CD4-positive, alpha-beta memory T cell (primary cell): ENCODE data around the gene KRT84. TPM values are rescaled to one million over a fixed set of nuclear protein-coding genes. Genes with fewer than 3 reads are reported as not detected.

Experiments used
- CTCF ChIA-PET: fragments of 350-600 bp; sonication (Branson Sonifier 250); formaldehyde crosslinking; loops from one replicate; lab custom pipeline; 2021; ENCODE audit warnings: inconsistent platforms; ENCODE audit not compliant: partially characterized antibody; lab: Charles Lee
- POLR2A ChIA-PET: fragments of 350-600 bp; sonication (Branson Sonifier 250); formaldehyde crosslinking; loops from one replicate; lab custom pipeline; 2021; ENCODE audit not compliant: partially characterized antibody; lab: Charles Lee
- DNase-seq, 5 donors: peaks; one replicate each; pipeline versions ENCODE4 v3.0.0 to v3.0.0-alpha.2; 2020 to 2022; ENCODE audit warnings: mixed read lengths in 1 of 5
- H3K27ac ChIP-seq: one replicate; pipeline ENCODE4 v1.7.0; 2013; ENCODE audit warnings: low read depth, low read length
- H3K27me3 ChIP-seq: 2 replicates; pipeline ENCODE4 v1.7.0; 2013; ENCODE audit warnings: mild to moderate bottlenecking, low read length, moderate library complexity; ENCODE audit not compliant: insufficient read depth
- H3K36me3 ChIP-seq: 2 replicates; pipeline ENCODE4 v1.7.0; 2013; ENCODE audit warnings: mild to moderate bottlenecking, low read length, moderate library complexity; ENCODE audit not compliant: insufficient read depth
- H3K4me1 ChIP-seq: 2 replicates; pipeline ENCODE4 v1.7.0; 2013; ENCODE audit warnings: mild to moderate bottlenecking, low read length, moderate library complexity; ENCODE audit not compliant: insufficient read depth
- H3K4me3 ChIP-seq, 2 donors: one replicate each; pipeline ENCODE4 v1.7.0; 2013; ENCODE audit warnings: low read length in 2 of 2, mild to moderate bottlenecking in 1 of 2
- H3K9me3 ChIP-seq, 2 donors: one replicate each; pipeline ENCODE4 v1.7.0; 2013; ENCODE audit warnings: low read length in 2 of 2, control low read depth in 1 of 2; ENCODE audit not compliant: control insufficient read depth in 1 of 2
- H3K27ac Mint-ChIP-seq, 7 donors: one replicate each; pipeline ENCODE4 v1.8.0; 2020 to 2021; ENCODE audit warnings: mixed read lengths in 7 of 7, mild to moderate bottlenecking in 6 of 7, inconsistent platforms in 3 of 7, moderate library complexity in 3 of 7
- H3K27me3 Mint-ChIP-seq, 2 donors: one replicate each; pipeline ENCODE4 v1.8.0; 2020 to 2021; ENCODE audit warnings: mixed read lengths in 2 of 2
- H3K36me3 Mint-ChIP-seq, 2 donors: one replicate each; pipeline ENCODE4 v1.8.0; 2020 to 2021; ENCODE audit warnings: mixed read lengths in 2 of 2, inconsistent platforms in 1 of 2, mild to moderate bottlenecking in 1 of 2
- H3K4me1 Mint-ChIP-seq, 4 donors: one replicate each; pipeline ENCODE4 v1.8.0; 2020 to 2021; ENCODE audit warnings: mixed read lengths in 4 of 4, mild to moderate bottlenecking in 1 of 4
- H3K4me3 Mint-ChIP-seq, 8 donors: one replicate each; pipeline ENCODE4 v1.8.0; 2020 to 2021; ENCODE audit warnings: mixed read lengths in 8 of 8, mild to moderate bottlenecking in 7 of 8, moderate library complexity in 6 of 8, inconsistent platforms in 3 of 8
- H3K9me3 Mint-ChIP-seq, 8 donors: one replicate each; pipeline ENCODE4 v1.8.0; 2020 to 2021; ENCODE audit warnings: mixed read lengths in 8 of 8, mild to moderate bottlenecking in 5 of 8, inconsistent platforms in 3 of 8, moderate library complexity in 1 of 8
- intact Hi-C: fragments of 100-400 bp; cut with micrococcal nuclease; formaldehyde crosslinking; loops from one replicate; pipeline ENCODE4 v1.15.1; 2023
- polyA plus RNA-seq, 2 donors: library from polyadenylated mRNA; unstranded; fragments of 300-500 nt; fragmentation: Illumina TruSeq; gene quantifications; one replicate each; pipeline ENCODE4 v1.2.3, GENCODE V29; 2021
- total RNA-seq, 2 experiments: library from RNA; stranded (reverse); gene quantifications; one replicate each; pipeline ENCODE4 v1.2.3, GENCODE V29; 2021

KRT84 gene, protein sequence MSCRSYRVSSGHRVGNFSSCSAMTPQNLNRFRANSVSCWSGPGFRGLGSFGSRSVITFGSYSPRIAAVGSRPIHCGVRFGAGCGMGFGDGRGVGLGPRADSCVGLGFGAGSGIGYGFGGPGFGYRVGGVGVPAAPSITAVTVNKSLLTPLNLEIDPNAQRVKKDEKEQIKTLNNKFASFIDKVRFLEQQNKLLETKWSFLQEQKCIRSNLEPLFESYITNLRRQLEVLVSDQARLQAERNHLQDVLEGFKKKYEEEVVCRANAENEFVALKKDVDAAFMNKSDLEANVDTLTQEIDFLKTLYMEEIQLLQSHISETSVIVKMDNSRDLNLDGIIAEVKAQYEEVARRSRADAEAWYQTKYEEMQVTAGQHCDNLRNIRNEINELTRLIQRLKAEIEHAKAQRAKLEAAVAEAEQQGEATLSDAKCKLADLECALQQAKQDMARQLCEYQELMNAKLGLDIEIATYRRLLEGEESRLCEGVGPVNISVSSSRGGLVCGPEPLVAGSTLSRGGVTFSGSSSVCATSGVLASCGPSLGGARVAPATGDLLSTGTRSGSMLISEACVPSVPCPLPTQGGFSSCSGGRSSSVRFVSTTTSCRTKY
- total RNA-seq (not detected), polyA plus RNA-seq (not detected)

DNA sequence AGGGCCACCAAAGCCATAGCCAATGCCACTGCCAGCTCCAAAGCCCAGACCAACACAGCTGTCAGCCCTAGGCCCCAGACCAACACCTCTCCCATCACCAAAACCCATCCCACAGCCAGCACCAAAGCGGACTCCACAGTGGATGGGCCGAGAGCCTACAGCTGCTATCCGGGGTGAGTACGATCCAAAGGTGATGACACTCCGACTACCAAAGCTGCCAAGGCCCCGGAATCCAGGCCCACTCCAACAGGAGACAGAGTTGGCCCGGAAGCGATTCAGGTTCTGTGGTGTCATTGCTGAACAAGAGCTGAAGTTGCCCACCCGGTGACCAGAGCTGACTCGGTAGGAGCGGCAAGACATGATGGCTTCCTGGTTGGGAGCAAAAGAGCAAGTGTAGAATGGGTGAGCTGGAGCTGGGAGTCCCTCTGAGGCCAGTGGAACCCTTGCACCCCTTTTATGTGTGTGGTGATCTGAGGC, at the start of gene KRT84:
KRT84 (minus strand) TSS at position 427 of the 477 bp plus-strand sequence; CDS start at position 360, 67 bp downstream.
- Mint-ChIP-seq H3K4me3 (no peak within 1 kb of the TSS), H3K9me3 (peaks cover 0 to 2% (median 0%) of the 10 kb centered on the region in 8 donors), H3K27me3 (peaks cover 4 to 5% of the 10 kb centered on the region in 2 donors), H3K36me3 (no peaks in the 10 kb centered on the region), H3K27ac (no peak within 1 kb of the TSS), H3K4me1 (peaks cover 0 to 6% (median 5%) of the 10 kb centered on the region in 4 donors)
- Histone ChIP-seq H3K4me3 (no peak within 1 kb of the TSS), H3K27ac (no peak within 1 kb of the TSS), H3K36me3 (no peaks in the 10 kb centered on the region), H3K4me1 (peaks cover 6% of the 10 kb centered on the region), H3K27me3 (no peaks in the 10 kb centered on the region), H3K9me3 (no peaks in the 10 kb centered on the region)
- POLR2A ChIA-PET = no interaction called here
- DNase-seq = no peak
- intact Hi-C loops = no loop called here
- CTCF ChIA-PET = interaction anchor here (1.0 to 1.6 kb wide), 3 partner anchors 10 to 57 kb away, joined by 3 to 7 read pairs (median 3); no protein-coding TSS in a partner anchor

- DNase-seq = no peak
- no peaks in the 10 kb centered on the region for H3K36me3 ChIP-seq
- Mint-ChIP-seq H3K36me3 (no peaks in the 10 kb centered on the region), H3K4me3 (no peak overlapping the region), H3K9me3 (peaks cover 0 to 4% (median 0%) of the 10 kb centered on the region in 8 donors), H3K27ac (no peak overlapping the region), H3K4me1 (no peaks in the 10 kb centered on the region), H3K27me3 (peaks cover 15 to 38% of the 10 kb centered on the region in 2 donors)
- H3K9me3 ChIP-seq = no peaks in the 10 kb centered on the region
- H3K4me3 ChIP-seq = no peak overlapping the region
- intact Hi-C loops = no loop called here
- H3K27ac ChIP-seq = no peak overlapping the region
- no peaks in the 10 kb centered on the region for H3K4me1 ChIP-seq
- ChIA-PET POLR2A (no interaction called here), CTCF (no interaction called here)
- H3K27me3 ChIP-seq = peaks cover 4% of the 10 kb centered on the region
Measured at GRCh38 chr12:52434760-52435530, 49.5 kb upstream of the KRT84 start.

DNA sequence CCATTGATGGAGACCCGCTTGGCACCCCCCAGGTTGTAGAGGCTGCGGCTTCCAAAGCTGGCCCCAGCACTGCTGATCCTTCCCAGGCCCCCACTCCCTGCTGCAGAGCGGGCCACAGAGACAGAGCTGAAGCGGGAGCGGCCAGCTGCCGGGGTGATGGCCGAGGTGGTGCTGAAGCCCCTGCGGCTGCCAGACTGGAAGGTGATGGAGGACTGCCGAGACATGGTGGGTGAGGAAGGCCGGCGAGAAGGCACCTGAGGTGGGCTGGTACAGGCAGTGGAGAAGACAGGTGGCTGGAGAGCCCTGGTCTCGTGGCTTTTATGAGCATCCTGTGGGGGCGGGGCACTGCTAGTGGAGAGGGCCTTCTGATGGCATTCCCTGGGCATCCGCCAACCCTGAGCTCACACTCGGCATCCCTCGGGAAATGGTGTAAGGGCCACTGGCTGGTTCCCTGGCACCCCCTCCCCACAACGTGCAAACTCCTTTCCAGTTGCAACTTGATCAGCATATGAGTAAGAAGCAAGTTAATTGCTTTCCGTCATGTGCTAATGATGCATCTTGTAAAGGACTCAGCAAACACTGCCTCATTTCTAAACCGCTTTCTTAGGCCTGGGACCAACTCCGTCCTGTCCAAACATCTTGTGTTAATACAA, 48.8 kb upstream of the KRT84 start, which contains the start of gene KRT75:
KRT75 (minus strand) TSS at position 291 of the 653 bp plus-strand sequence; CDS start at position 224, 67 bp downstream.
- Histone ChIP-seq H3K27ac (no peak within 1 kb of the TSS), H3K4me1 (no peaks in the 10 kb centered on the region), H3K27me3 (peaks cover 4% of the 10 kb centered on the region), H3K4me3 (no peak within 1 kb of the TSS), H3K36me3 (no peaks in the 10 kb centered on the region), H3K9me3 (no peaks in the 10 kb centered on the region)
- no peak for DNase-seq
- peaks cover 13 to 38% of the 10 kb centered on the region in 2 donors for H3K27me3 Mint-ChIP-seq
- ChIA-PET CTCF (no interaction called here), POLR2A (no interaction called here)
- no peaks in the 10 kb centered on the region for H3K36me3 Mint-ChIP-seq
- H3K4me1 Mint-ChIP-seq = no peaks in the 10 kb centered on the region
- H3K9me3 Mint-ChIP-seq = peaks cover 0 to 4% (median 0%) of the 10 kb centered on the region in 8 donors
- H3K27ac Mint-ChIP-seq = no peak within 1 kb of the TSS
- intact Hi-C loops = no loop called here
- H3K4me3 Mint-ChIP-seq = no peak within 1 kb of the TSS

- Histone ChIP-seq H3K27ac (no peak overlapping the region), H3K4me3 (no peak overlapping the region), H3K27me3 (peaks cover 4% of the 10 kb centered on the region), H3K9me3 (no peaks in the 10 kb centered on the region), H3K4me1 (no peaks in the 10 kb centered on the region), H3K36me3 (no peaks in the 10 kb centered on the region)
- Mint-ChIP-seq H3K36me3 (no peaks in the 10 kb centered on the region), H3K4me1 (no peaks in the 10 kb centered on the region), H3K9me3 (peaks cover 0 to 4% (median 0%) of the 10 kb centered on the region in 8 donors), H3K27me3 (peaks cover 14 to 42% of the 10 kb centered on the region in 2 donors), H3K27ac (no peak overlapping the region), H3K4me3 (no peak overlapping the region)
- intact Hi-C loops = no loop called here
- CTCF ChIA-PET = no interaction called here
- no peak for DNase-seq
- POLR2A ChIA-PET = no interaction called here
Measured at GRCh38 chr12:52433501-52434080, 48.1 kb upstream of the KRT84 start.

DNA sequence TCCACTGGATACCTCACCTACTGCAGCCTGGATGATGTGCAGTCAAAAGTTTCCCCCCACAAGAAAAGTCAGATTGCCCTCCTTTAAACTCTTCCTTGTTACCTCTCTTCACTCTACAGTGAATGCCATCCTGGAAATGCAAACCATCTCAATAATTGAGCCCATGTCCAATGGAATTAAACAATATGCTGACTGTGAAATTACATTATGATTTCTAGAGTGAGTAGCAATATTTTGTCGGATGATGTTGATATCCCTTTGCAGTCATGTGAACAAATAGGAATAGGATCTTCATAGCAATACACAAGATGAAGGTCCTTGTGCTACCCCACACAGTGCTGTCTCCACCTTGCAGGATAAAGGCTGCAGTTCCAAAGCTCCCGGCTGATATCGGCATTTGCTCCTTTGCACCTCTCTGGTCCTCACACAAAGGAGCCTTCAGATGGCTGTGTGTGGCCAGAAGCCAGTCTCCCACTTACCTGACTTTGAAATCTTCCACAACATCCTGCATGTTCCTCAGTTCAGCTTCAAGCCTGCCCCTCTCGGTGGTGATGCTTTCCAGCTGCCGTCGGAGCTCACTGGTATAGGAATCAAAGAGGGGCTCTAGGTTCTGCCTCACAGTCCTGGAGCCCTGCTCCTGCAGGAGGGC, 47.2 kb upstream of the KRT84 start:
- no peak for DNase-seq
- CTCF ChIA-PET = no interaction called here
- Mint-ChIP-seq H3K9me3 (peaks cover 0 to 4% (median 0%) of the 10 kb centered on the region in 8 donors), H3K4me1 (no peaks in the 10 kb centered on the region), H3K27ac (no peak overlapping the region), H3K27me3 (peaks cover 13 to 42% of the 10 kb centered on the region in 2 donors), H3K36me3 (no peaks in the 10 kb centered on the region), H3K4me3 (no peak overlapping the region)
- Histone ChIP-seq H3K27me3 (peaks cover 4% of the 10 kb centered on the region), H3K9me3 (no peaks in the 10 kb centered on the region), H3K4me3 (no peak overlapping the region), H3K36me3 (no peaks in the 10 kb centered on the region), H3K27ac (no peak overlapping the region), H3K4me1 (no peaks in the 10 kb centered on the region)
- intact Hi-C loops = no loop called here
- POLR2A ChIA-PET = no interaction called here

DNA sequence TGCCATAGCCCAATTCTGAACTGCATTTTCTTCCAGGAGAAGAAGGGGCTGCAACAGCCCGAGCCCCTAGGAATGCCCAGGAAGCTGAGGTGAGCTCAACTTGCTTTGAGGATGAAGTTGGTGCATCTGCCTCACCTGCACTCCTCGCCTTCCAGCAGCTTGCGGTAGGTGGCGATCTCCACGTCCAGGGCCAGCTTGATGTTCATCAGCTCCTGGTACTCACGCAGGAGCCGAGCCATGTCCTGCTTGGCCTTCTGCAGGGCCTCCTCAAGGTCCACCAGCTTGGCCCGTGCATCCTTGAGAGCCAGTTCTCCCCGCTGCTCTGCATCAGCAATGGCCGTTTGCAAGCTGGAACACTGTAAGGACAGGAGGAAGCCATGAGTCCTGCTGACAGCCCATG, 42.7 kb upstream of the KRT84 start:
- H3K4me1 ChIP-seq = no peaks in the 10 kb centered on the region
- Mint-ChIP-seq H3K27ac (no peak overlapping the region), H3K36me3 (no peaks in the 10 kb centered on the region), H3K4me3 (no peak overlapping the region), H3K9me3 (no peaks in the 10 kb centered on the region), H3K27me3 (peaks cover 8 to 30% of the 10 kb centered on the region in 2 donors), H3K4me1 (no peaks in the 10 kb centered on the region)
- H3K4me3 ChIP-seq = no peak overlapping the region
- intact Hi-C loops = no loop called here
- ChIA-PET CTCF (interaction anchor here (1.5 kb wide), 1 partner anchor 100 kb away, joined by 3 read pairs; no protein-coding TSS in a partner anchor), POLR2A (no interaction called here)
- no peaks in the 10 kb centered on the region for H3K36me3 ChIP-seq
- DNase-seq = no peak
- H3K27me3 ChIP-seq = peaks cover 4% of the 10 kb centered on the region
- no peak overlapping the region for H3K27ac ChIP-seq
- no peaks in the 10 kb centered on the region for H3K9me3 ChIP-seq
